Progenitor cell of endocrine pancreas (in vitro differentiated cells): ENCODE results near the gene DPAGT1. TPM values are rescaled to one million over a fixed set of nuclear protein-coding genes. Genes with fewer than 3 reads are reported as not detected.
A peak's percentile ranks its signal among the peaks of the same experiment; 100 is the strongest.

ENCODE experiments used
- DNase-seq: peaks from one replicate; pipeline ENCODE4 v3.0.0; 2021; ENCODE audit warnings: low spot score; ENCODE audit not compliant: unreplicated experiment
- H3K27ac Mint-ChIP-seq: 2 replicates; pipeline ENCODE4 v1.8.0; 2021; ENCODE audit warnings: mild to moderate bottlenecking, moderate library complexity, mixed read lengths
- H3K27me3 Mint-ChIP-seq: 2 replicates; pipeline ENCODE4 v1.8.0; 2021; ENCODE audit warnings: mixed read lengths
- H3K36me3 Mint-ChIP-seq: 2 replicates; pipeline ENCODE4 v1.8.0; 2022; ENCODE audit warnings: mixed read lengths; ENCODE audit not compliant: insufficient read depth
- H3K4me1 Mint-ChIP-seq: 2 replicates; pipeline ENCODE4 v1.8.0; 2021; ENCODE audit warnings: low read depth, mixed read lengths
- H3K4me3 Mint-ChIP-seq: 2 replicates; pipeline ENCODE4 v1.8.0; 2021; ENCODE audit warnings: low read depth, mild to moderate bottlenecking, moderate library complexity, mixed read lengths
- H3K9me3 Mint-ChIP-seq: 2 replicates; pipeline ENCODE4 v1.8.0; 2021; ENCODE audit warnings: low read depth, mixed read lengths
- CTCF ChIP-seq: fragments of 200-600 bp; sonication (generic); IDR thresholded peaks from one replicate; pipeline ENCODE4 v1.5.0; 2021; ENCODE audit warnings: antibody characterized with exemption, mild to moderate bottlenecking; ENCODE audit not compliant: unreplicated experiment
- total RNA-seq: library from RNA; stranded (reverse); gene quantifications from 2 replicates; pipeline ENCODE4 v1.2.1, GENCODE V29; 2021

DPAGT1 gene
- total RNA-seq, 1 donor from 2014 or later: 53.4 TPM

- no peaks in the 10 kb centered on the region for H3K9me3 Mint-ChIP-seq
- no peak for TF ChIP-seq CTCF
- no peak for DNase-seq
- peaks cover 7% of the 10 kb centered on the region for H3K36me3 Mint-ChIP-seq
- H3K27me3 Mint-ChIP-seq: no peaks in the 10 kb centered on the region
- H3K27ac Mint-ChIP-seq: no peak overlapping the region
- no peak overlapping the region for H3K4me3 Mint-ChIP-seq
- H3K4me1 Mint-ChIP-seq: peaks cover 11% of the 10 kb centered on the region
Observed at GRCh38 chr11:119126675-119127268, 25.1 kb upstream of the DPAGT1 start.

- Mint-ChIP-seq H3K4me3 (no peak overlapping the region), H3K27ac (no peak overlapping the region), H3K9me3 (no peaks in the 10 kb centered on the region), H3K27me3 (no peaks in the 10 kb centered on the region), H3K4me1 (peaks cover 14% of the 10 kb centered on the region), H3K36me3 (peaks cover 7% of the 10 kb centered on the region)
- DNase-seq: no peak
- no peak for TF ChIP-seq CTCF
Observed at GRCh38 chr11:119125821-119126220, 24.2 kb upstream of the DPAGT1 start.

- no peaks in the 10 kb centered on the region for H3K27me3 Mint-ChIP-seq
- peak overlapping the region; percentile 96 for H3K27ac Mint-ChIP-seq
- no peaks in the 10 kb centered on the region for H3K9me3 Mint-ChIP-seq
- peak overlapping the region; percentile 93 for H3K4me3 Mint-ChIP-seq
- no peak for DNase-seq
- H3K36me3 Mint-ChIP-seq: peaks cover 4% of the 10 kb centered on the region
- peaks cover 21% of the 10 kb centered on the region for H3K4me1 Mint-ChIP-seq
- TF ChIP-seq CTCF: no peak
Observed at GRCh38 chr11:119121811-119122124, 20.1 kb upstream of the DPAGT1 start.

- H3K4me3 Mint-ChIP-seq: peak within 1 kb of the TSS; percentile 93
- H3K27ac Mint-ChIP-seq: peak within 1 kb of the TSS; percentile 96
- H3K27me3 Mint-ChIP-seq: no peaks in the 10 kb centered on the region
- H3K36me3 Mint-ChIP-seq: peaks cover 4% of the 10 kb centered on the region
- peaks cover 21% of the 10 kb centered on the region for H3K4me1 Mint-ChIP-seq
- no peaks in the 10 kb centered on the region for H3K9me3 Mint-ChIP-seq
- DNase-seq: peak; percentile 99
- TF ChIP-seq CTCF: no peak
Observed at GRCh38 chr11:119121008-119121810, 19.6 kb upstream of the DPAGT1 start, which contains the start of gene HINFP. HINFP (plus strand) TSS chr11:119121580; CDS start chr11:119126945, 5,365 bp downstream.

- no peak for TF ChIP-seq CTCF
- H3K4me3 Mint-ChIP-seq: peak overlapping the region; percentile 93
- H3K27me3 Mint-ChIP-seq: no peaks in the 10 kb centered on the region
- peaks cover 4% of the 10 kb centered on the region for H3K36me3 Mint-ChIP-seq
- peaks cover 21% of the 10 kb centered on the region for H3K4me1 Mint-ChIP-seq
- H3K27ac Mint-ChIP-seq: peak overlapping the region; percentile 84
- no peaks in the 10 kb centered on the region for H3K9me3 Mint-ChIP-seq
- DNase-seq: no peak
Observed at GRCh38 chr11:119120639-119121007, 19.0 kb upstream of the DPAGT1 start.
